ENCODE results near the gene GRAMD1A. TPM values are rescaled to one million over a fixed set of nuclear protein-coding genes. Genes with fewer than 3 reads are reported as not detected.

The GRAMD1A gene
- polyA plus RNA-seq, 1 donor from 2014 or later, result 19.0 TPM

GRCh38 chr19:35006342-35006998 lies 6.3 kb downstream of the GRAMD1A start:
- no peaks in the 10 kb centered on the region for H3F3A ChIP-seq (ENCODE audit: insufficient read depth, low read length, poor library complexity, severe bottlenecking)

GRCh38 chr19:35006999-35007365 lies 6.9 kb downstream of the GRAMD1A start:
- Histone ChIP-seq H3K4me2 (ENCODE audit: low read length) (no peak overlapping the region), H4K20me1 (ENCODE audit: insufficient read depth) (no peaks in the 10 kb centered on the region), H3K36me3 (ENCODE audit: insufficient read depth, low read length) (no peaks in the 10 kb centered on the region), H3K4me3 (ENCODE audit: low read length) (no peak overlapping the region), H3K27me3 (ENCODE audit: insufficient read depth, low read depth, low read length) (no peaks in the 10 kb centered on the region), H3K27ac (ENCODE audit: low read length) (no peak overlapping the region), H2AFZ (ENCODE audit: low read depth, low read length) (no peak overlapping the region), H3K9ac (ENCODE audit: low read length) (no peak overlapping the region), H3K9me3 (ENCODE audit: low read length) (no peaks in the 10 kb centered on the region), H3K9me2 (ENCODE audit: insufficient read depth, low read length) (no peaks in the 10 kb centered on the region), H3F3A (ENCODE audit: insufficient read depth, low read length, poor library complexity, severe bottlenecking) (no peaks in the 10 kb centered on the region), H3K79me2 (replicated peaks; ENCODE audit: insufficient read depth, low read length) (peaks cover 37% of the 10 kb centered on the region)
- no peak for TF ChIP-seq POLR2AphosphoS5 (IDR thresholded peaks at IDR 0.05)
- TF ChIP-seq SMC3 (conservative IDR thresholded peaks at IDR 0.05; ENCODE audit: poor library complexity), result no peak
- no peak for TF ChIP-seq MXI1 (conservative IDR thresholded peaks at IDR 0.05; ENCODE audit: poor library complexity, severe bottlenecking)
- TF ChIP-seq EZH2 (IDR thresholded peaks at IDR 0.05; ENCODE audit: borderline replicate concordance, insufficient read depth, low read length, poor library complexity, severe bottlenecking), result no peak
- no peak for TF ChIP-seq EP300 (conservative IDR thresholded peaks at IDR 0.05; ENCODE audit: poor library complexity, severe bottlenecking)
- TF ChIP-seq CTCF (IDR thresholded peaks at IDR 0.05; ENCODE audit: poor library complexity, severe bottlenecking), result no peak
- TF ChIP-seq REST (IDR thresholded peaks at IDR 0.05; ENCODE audit: borderline replicate concordance), result no peak

More at GRCh38 chr19:35006342-35006998, 6.3 kb downstream of the GRAMD1A start:
- no peak overlapping the region for H3K9ac ChIP-seq (ENCODE audit: low read length)
- TF ChIP-seq REST (IDR thresholded peaks at IDR 0.05; ENCODE audit: borderline replicate concordance), result no peak
- TF ChIP-seq TAF1 (IDR thresholded peaks at IDR 0.05; ENCODE audit: low read depth), result no peak
- no peak for TF ChIP-seq CTCF (IDR thresholded peaks at IDR 0.05; ENCODE audit: poor library complexity, severe bottlenecking)
- no peak for TF ChIP-seq EZH2 (IDR thresholded peaks at IDR 0.05; ENCODE audit: borderline replicate concordance, insufficient read depth, low read length, poor library complexity, severe bottlenecking)
- H3K9me2 ChIP-seq (ENCODE audit: insufficient read depth, low read length), result no peaks in the 10 kb centered on the region
- no peaks in the 10 kb centered on the region for H3K36me3 ChIP-seq (ENCODE audit: insufficient read depth, low read length)
- H4K20me1 ChIP-seq (ENCODE audit: insufficient read depth), result no peaks in the 10 kb centered on the region
- H3K9me3 ChIP-seq (ENCODE audit: low read length), result no peaks in the 10 kb centered on the region
- H3K4me3 ChIP-seq (ENCODE audit: low read length), result no peak overlapping the region
- peaks cover 39% of the 10 kb centered on the region for H3K79me2 ChIP-seq (replicated peaks; ENCODE audit: insufficient read depth, low read length)
- no peak overlapping the region for H2AFZ ChIP-seq (ENCODE audit: low read depth, low read length)
- no peak overlapping the region for H3K27ac ChIP-seq (ENCODE audit: low read length)
- no peak overlapping the region for H3K4me2 ChIP-seq (ENCODE audit: low read length)
- H3K27me3 ChIP-seq (ENCODE audit: insufficient read depth, low read depth, low read length), result no peaks in the 10 kb centered on the region

Measured in neural cell (in vitro differentiated cells).